H9 (cell line): ENCODE data around the gene WDR64. TPM values are rescaled to one million over a fixed set of nuclear protein-coding genes. Genes with fewer than 3 reads are reported as not detected.

ENCODE experiments used
- DNase-seq: peaks from one replicate; pipeline ENCODE4 v3.0.0-alpha.2; 2017
- H2AFZ ChIP-seq: one replicate; pipeline ENCODE4 v1.6.1; 2013; ENCODE audit warnings: mild to moderate bottlenecking, low read length, control low read depth, moderate library complexity
- H2AK5ac ChIP-seq: 2 replicates; pipeline ENCODE4 v1.6.1; 2013; ENCODE audit warnings: low read length, control low read depth, mixed read lengths; ENCODE audit not compliant: insufficient read length
- H2BK120ac ChIP-seq: one replicate; pipeline ENCODE4 v1.6.1; 2013; ENCODE audit warnings: low read depth, mild to moderate bottlenecking, low read length, control low read depth, inconsistent platforms; ENCODE audit not compliant: poor library complexity, severe bottlenecking
- H2BK12ac ChIP-seq: 2 replicates; pipeline ENCODE4 v1.6.1; 2013; ENCODE audit warnings: low read length, control low read depth, mixed read lengths, low read depth; ENCODE audit not compliant: insufficient read length
- H2BK15ac ChIP-seq: 2 replicates; pipeline ENCODE4 v1.6.1; 2013; ENCODE audit warnings: low read depth, low read length, control low read depth
- H2BK20ac ChIP-seq: one replicate; pipeline ENCODE4 v1.6.1; 2013; ENCODE audit warnings: low read depth, mild to moderate bottlenecking, low read length, control low read depth, inconsistent platforms; ENCODE audit not compliant: poor library complexity, severe bottlenecking
- H2BK5ac ChIP-seq: 2 replicates; pipeline ENCODE4 v1.6.1; 2013; ENCODE audit warnings: low read length, control low read depth, mixed read lengths; ENCODE audit not compliant: insufficient read length
- H3K14ac ChIP-seq: 2 replicates; pipeline ENCODE4 v1.6.1; 2013; ENCODE audit warnings: low read length, control low read depth; ENCODE audit not compliant: insufficient read depth
- H3K18ac ChIP-seq: 2 replicates; pipeline ENCODE4 v1.6.1; 2013; ENCODE audit warnings: low read depth, mild to moderate bottlenecking, mixed read lengths, low read length, control low read depth; ENCODE audit not compliant: insufficient read length
- H3K23ac ChIP-seq: 2 replicates; pipeline ENCODE4 v1.6.1; 2013; ENCODE audit warnings: low read length, control low read depth, mixed read lengths, low read depth; ENCODE audit not compliant: insufficient read length
- H3K23me2 ChIP-seq: 2 replicates; pipeline ENCODE4 v1.6.1; 2013; ENCODE audit warnings: low read depth, mild to moderate bottlenecking, mixed read lengths, low read length, control low read depth; ENCODE audit not compliant: insufficient read length, poor library complexity, severe bottlenecking
- H3K27ac ChIP-seq: 2 replicates; pipeline ENCODE4 v1.5.1; 2013; ENCODE audit warnings: low read length, control low read depth, mixed read lengths, low read depth; ENCODE audit not compliant: insufficient read length
- H3K27me3 ChIP-seq: 2 replicates; pipeline ENCODE4 v1.6.1; 2013; ENCODE audit warnings: low read length, control low read depth, inconsistent platforms; ENCODE audit not compliant: insufficient read depth
- H3K4ac ChIP-seq: 2 replicates; pipeline ENCODE4 v1.6.1; 2013; ENCODE audit warnings: low read depth, mild to moderate bottlenecking, control low read depth, inconsistent platforms, low read length, moderate library complexity
- H3K4me1 ChIP-seq: 2 replicates; pipeline ENCODE4 v1.6.1; 2013; ENCODE audit warnings: low read length, control low read depth, inconsistent platforms; ENCODE audit not compliant: insufficient read depth
- H3K4me2 ChIP-seq: 2 replicates; pipeline ENCODE4 v1.6.1; 2013; ENCODE audit warnings: low read length, control low read depth, mixed read lengths; ENCODE audit not compliant: insufficient read length, insufficient read depth
- H3K56ac ChIP-seq: 2 replicates; pipeline ENCODE4 v1.6.1; 2013; ENCODE audit warnings: low read depth, mild to moderate bottlenecking, mixed read lengths, low read length, control low read depth; ENCODE audit not compliant: insufficient read length
- H3K79me1 ChIP-seq: 2 replicates; pipeline ENCODE4 v1.6.1; 2013; ENCODE audit warnings: low read depth, mild to moderate bottlenecking, moderate library complexity, low read length, control low read depth, inconsistent platforms; ENCODE audit not compliant: insufficient read depth, poor library complexity, severe bottlenecking
- H3K79me2 ChIP-seq: 2 replicates; pipeline ENCODE4 v1.6.1; 2013; ENCODE audit warnings: low read length, control low read depth, inconsistent platforms; ENCODE audit not compliant: insufficient read depth
- H3K9ac ChIP-seq: 2 replicates; pipeline ENCODE4 v1.6.1; 2013; ENCODE audit warnings: low read length, control low read depth, mixed read lengths; ENCODE audit not compliant: insufficient read length; ENCODE audit errors: extremely low read depth
- H3K9me3 ChIP-seq: one replicate; pipeline ENCODE4 v1.6.1; 2013; ENCODE audit warnings: low read depth, low read length, inconsistent platforms; ENCODE audit not compliant: control insufficient read depth
- H3T11ph ChIP-seq: one replicate; pipeline ENCODE4 v1.6.1; 2013; ENCODE audit warnings: mild to moderate bottlenecking, low read length, control low read depth, inconsistent platforms
- H4K20me1 ChIP-seq: one replicate; pipeline ENCODE4 v1.6.1; 2013; ENCODE audit not compliant: control insufficient read depth, insufficient read length, insufficient read depth
- H4K5ac ChIP-seq: 2 replicates; pipeline ENCODE4 v1.6.1; 2013; ENCODE audit warnings: low read depth, mild to moderate bottlenecking, mixed read lengths, low read length, control low read depth; ENCODE audit not compliant: insufficient read length
- H4K8ac ChIP-seq: replicated peaks from 2 replicates; pipeline ENCODE4 v1.6.1; 2013; ENCODE audit warnings: low read length, control low read depth, mixed read lengths, low read depth; ENCODE audit not compliant: insufficient read length
- H4K91ac ChIP-seq: 2 replicates; pipeline ENCODE4 v1.6.1; 2013; ENCODE audit warnings: low read depth, mild to moderate bottlenecking, moderate library complexity, mixed read lengths, low read length, control low read depth; ENCODE audit not compliant: insufficient read length
- H3K27ac Mint-ChIP-seq, 3 experiments: 2 replicates in 2 of 3; 3 replicates in 1 of 3; pipeline ENCODE4 v1.8.0; 2020 to 2021; ENCODE audit warnings: mixed read lengths in 3 of 3, mild to moderate bottlenecking in 1 of 3, moderate library complexity in 1 of 3
- H3K27me3 Mint-ChIP-seq: 2 replicates; pipeline ENCODE4 v1.8.0; 2021; ENCODE audit warnings: low read depth, mild to moderate bottlenecking, moderate library complexity, mixed read lengths
- H3K36me3 Mint-ChIP-seq, 3 experiments: 2 replicates in 2 of 3; 3 replicates in 1 of 3; pipeline ENCODE4 v1.8.0; 2020 to 2021; ENCODE audit warnings: low read depth in 3 of 3, mixed read lengths in 3 of 3; ENCODE audit not compliant: insufficient read depth in 1 of 3
- H3K4me1 Mint-ChIP-seq, 2 experiments: 2 replicates each; pipeline ENCODE4 v1.8.0; 2020; ENCODE audit warnings: mixed read lengths in 2 of 2
- H3K4me3 Mint-ChIP-seq, 2 experiments: 2 replicates in 1 of 2; 3 replicates in 1 of 2; pipeline ENCODE4 v1.8.0; 2020 to 2021; ENCODE audit warnings: mild to moderate bottlenecking in 2 of 2, mixed read lengths in 2 of 2, moderate library complexity in 1 of 2
- H3K9me3 Mint-ChIP-seq, 2 experiments: 2 replicates in 1 of 2; 3 replicates in 1 of 2; pipeline ENCODE4 v1.8.0; 2020; ENCODE audit warnings: mild to moderate bottlenecking in 2 of 2, mixed read lengths in 2 of 2, moderate library complexity in 1 of 2
- CTCF ChIP-seq: fragments of 200-600 bp; sonication (generic); conservative IDR thresholded peaks from 3 replicates; pipeline ENCODE4 v1.8.0; 2021; ENCODE audit warnings: antibody characterized with exemption, mild to moderate bottlenecking
- WGBS: extraction: QIAGEN DNeasy Blood & Tissue Kit; methylation state at CpG from one replicate; pipeline ENCODE4 v1.1.7; 2013; ENCODE audit warnings: missing lambda C conversion rate, low lambda C conversion rate, mixed read lengths; ENCODE audit not compliant: insufficient read length; ENCODE audit errors: extremely low coverage; 5-methylcytosine and 5-hydroxymethylcytosine counted together
- total RNA-seq: library from RNA; stranded (reverse); gene quantifications from 2 replicates; pipeline ENCODE4 v1.2.1, GENCODE V29; 2021

WDR64 gene
- total RNA-seq, 1 experiment from 2014 or later: not detected

DNA sequence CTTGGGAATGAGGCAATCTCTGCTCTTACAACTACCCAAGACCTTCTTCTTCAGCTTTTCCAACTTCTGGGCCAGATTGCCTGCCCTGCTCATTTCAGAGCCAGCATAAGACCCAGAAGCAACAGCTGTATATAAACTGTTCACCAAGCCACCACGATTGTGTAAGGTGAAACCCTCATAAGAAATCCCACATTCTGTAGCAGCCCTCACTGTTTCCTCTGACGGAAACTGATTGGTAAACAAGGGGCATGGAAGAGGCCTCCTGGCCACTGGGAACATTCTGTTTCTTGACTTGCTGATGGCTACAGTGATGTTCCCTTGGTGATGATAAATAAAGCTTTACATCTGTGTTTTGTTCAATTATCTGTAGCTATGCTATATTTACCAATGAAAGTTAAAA lies 156.2 kb downstream of the WDR64 start:
- H3K4me3 Mint-ChIP-seq: no peak overlapping the region
- Histone ChIP-seq H4K20me1 (no peaks in the 10 kb centered on the region), H2AFZ (no peak overlapping the region), H3K4me1 (no peaks in the 10 kb centered on the region), H3K18ac (no peak overlapping the region), H3K4me2 (no peak overlapping the region), H3K14ac (no peak overlapping the region), H4K91ac (no peak overlapping the region), H3K56ac (no peak overlapping the region), H2BK5ac (no peak overlapping the region), H2BK12ac (no peak overlapping the region), H3K27me3 (no peaks in the 10 kb centered on the region), H3K9ac (no peak overlapping the region), H3K23me2 (no peaks in the 10 kb centered on the region), H3K4ac (no peak overlapping the region), H4K5ac (no peak overlapping the region), H2BK120ac (no peak overlapping the region), H3K79me2 (no peaks in the 10 kb centered on the region), H3T11ph (no peak overlapping the region), H4K8ac (no peak overlapping the region), H3K23ac (no peak overlapping the region), H3K9me3 (no peaks in the 10 kb centered on the region), H2BK15ac (no peak overlapping the region), H2BK20ac (no peak overlapping the region), H3K79me1 (no peaks in the 10 kb centered on the region), H2AK5ac (no peak overlapping the region), H3K27ac (no peak overlapping the region)
- H3K4me1 Mint-ChIP-seq: no peaks in the 10 kb centered on the region
- H3K36me3 Mint-ChIP-seq: no peaks in the 10 kb centered on the region
- no peaks in the 10 kb centered on the region; the same call in 1 of the 2 replicates for H3K27me3 Mint-ChIP-seq
- H3K9me3 Mint-ChIP-seq: no peaks in the 10 kb centered on the region
- no peak for DNase-seq
- WGBS: no CpG with 5 or more reads among the region's 2 CpGs
- TF ChIP-seq CTCF: no peak
- H3K27ac Mint-ChIP-seq: 0 out of 7 replicates have a peak overlapping the region, but pooled peaks of 1 of the 3 experiments have one; percentile 56
